Measurements from ENCODE around the gene CNOT6L. TPM values are rescaled to one million over a fixed set of nuclear protein-coding genes. Genes with fewer than 3 reads are reported as not detected.

The CNOT6L gene
- total RNA-seq, 4 donors from 2014 or later = 31.3 to 49.4 (median 33.8) TPM

DNA sequence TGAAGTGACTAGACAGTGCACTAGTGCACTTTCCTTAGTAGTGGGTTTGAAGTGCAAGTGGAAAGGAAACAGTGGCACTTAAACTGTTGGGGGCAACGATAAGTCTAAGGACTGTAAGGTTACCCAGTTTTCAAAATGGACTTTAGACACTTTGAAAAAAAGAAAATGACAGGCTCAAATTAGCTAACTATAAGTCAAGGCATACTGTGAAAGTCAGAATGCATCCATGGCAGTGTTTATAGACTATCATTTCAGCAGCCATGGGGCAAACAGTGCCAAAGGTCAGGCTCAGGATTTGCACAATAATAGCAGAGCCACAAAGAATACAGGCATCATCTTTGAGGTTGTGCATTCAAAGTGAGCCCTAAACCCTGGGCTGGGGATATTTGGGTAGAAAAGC lies 109.1 kb downstream of the CNOT6L start:
- TF ChIP-seq, protein P1, sequence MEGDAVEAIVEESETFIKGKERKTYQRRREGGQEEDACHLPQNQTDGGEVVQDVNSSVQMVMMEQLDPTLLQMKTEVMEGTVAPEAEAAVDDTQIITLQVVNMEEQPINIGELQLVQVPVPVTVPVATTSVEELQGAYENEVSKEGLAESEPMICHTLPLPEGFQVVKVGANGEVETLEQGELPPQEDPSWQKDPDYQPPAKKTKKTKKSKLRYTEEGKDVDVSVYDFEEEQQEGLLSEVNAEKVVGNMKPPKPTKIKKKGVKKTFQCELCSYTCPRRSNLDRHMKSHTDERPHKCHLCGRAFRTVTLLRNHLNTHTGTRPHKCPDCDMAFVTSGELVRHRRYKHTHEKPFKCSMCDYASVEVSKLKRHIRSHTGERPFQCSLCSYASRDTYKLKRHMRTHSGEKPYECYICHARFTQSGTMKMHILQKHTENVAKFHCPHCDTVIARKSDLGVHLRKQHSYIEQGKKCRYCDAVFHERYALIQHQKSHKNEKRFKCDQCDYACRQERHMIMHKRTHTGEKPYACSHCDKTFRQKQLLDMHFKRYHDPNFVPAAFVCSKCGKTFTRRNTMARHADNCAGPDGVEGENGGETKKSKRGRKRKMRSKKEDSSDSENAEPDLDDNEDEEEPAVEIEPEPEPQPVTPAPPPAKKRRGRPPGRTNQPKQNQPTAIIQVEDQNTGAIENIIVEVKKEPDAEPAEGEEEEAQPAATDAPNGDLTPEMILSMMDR (IDR thresholded peaks at IDR 0.05; ENCODE audit: low read depth) = no peak

DNA sequence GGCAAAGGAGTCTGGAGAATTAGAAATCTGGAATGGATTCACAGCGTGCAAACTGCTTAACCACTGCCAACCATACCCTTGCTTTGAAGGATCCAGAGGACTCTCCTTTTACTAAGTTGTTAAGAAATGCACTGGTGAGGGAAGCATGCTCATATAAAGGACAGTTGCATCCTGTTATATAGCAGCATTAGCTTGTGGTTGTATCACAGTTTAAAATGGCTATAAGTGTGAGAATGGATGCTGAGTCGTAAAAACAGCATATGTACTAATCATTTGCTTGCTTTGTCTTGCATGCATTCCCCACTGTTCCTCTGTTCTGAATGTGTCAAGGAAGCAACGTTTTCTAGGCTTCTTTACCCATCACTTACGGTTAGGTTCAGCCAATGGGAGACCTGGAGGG lies 112.5 kb downstream of the CNOT6L start:
- TF ChIP-seq, protein P1 (IDR thresholded peaks at IDR 0.05; ENCODE audit: low read depth) = no peak

DNA sequence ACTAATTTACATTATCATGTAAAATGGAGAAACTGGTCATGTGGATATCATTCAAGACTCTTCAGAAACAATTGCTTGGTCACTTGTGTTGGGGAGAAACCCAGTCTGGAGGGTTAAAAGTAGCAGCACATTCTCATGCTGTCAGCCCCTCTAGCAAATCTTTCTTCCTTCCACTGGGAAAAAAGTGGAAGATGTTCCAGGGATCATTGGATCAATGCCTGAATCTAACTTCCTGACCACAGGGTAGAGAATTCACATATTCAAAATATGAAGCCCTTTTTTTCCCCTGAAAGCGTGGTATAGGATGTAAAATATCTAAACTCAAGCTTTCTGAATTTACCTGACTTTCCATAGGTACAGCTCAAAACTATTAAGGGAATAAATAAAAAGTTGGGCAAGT lies 115.5 kb downstream of the CNOT6L start:
- TF ChIP-seq, protein P1 (IDR thresholded peaks at IDR 0.05; ENCODE audit: low read depth) = no peak

DNA sequence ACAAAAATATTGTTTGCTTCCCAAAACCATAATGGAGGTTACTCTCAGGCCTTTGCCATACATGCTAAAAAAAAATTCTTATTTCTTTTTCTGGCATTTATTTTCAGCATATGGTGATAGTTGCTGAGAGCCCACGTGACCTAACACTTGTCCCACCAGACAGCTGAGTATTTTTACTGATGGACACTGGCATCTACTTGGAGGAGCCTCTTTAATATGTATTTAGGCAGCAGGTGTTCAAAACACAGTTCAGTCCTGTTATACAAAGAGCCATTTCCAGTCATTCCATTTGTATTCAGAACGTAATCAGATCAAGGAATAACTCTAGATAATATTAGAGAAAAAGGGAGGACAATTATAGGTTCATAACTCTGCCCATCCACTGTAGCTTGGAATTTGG lies 118.0 kb downstream of the CNOT6L start:
- TF ChIP-seq, protein P1 (IDR thresholded peaks at IDR 0.05; ENCODE audit: low read depth) = no peak

DNA sequence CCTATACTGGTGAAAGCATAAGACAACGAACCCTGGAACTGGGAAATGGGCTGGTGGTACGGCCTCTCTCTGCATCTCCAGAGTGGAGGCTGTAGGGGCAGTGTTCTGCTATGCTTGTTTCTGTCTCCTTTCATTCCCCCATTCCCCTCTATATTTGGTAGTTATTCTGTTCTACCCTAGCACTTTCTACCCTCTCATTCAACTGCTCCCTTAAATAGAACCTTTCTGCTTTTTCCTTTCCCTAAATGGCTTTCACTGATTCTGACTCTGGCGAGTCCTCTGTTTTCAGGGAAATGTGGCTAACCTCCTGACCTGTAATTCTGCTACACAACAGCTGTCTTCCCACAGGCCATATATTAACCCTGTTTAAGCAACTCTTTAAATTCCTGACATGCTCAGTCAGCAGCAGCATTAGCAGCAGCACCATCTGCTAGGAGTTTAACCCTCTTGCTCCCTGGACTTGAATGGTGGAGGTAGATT lies 119.4 kb downstream of the CNOT6L start:
- TF ChIP-seq, protein P1 (IDR thresholded peaks at IDR 0.05; ENCODE audit: low read depth) = no peak

DNA sequence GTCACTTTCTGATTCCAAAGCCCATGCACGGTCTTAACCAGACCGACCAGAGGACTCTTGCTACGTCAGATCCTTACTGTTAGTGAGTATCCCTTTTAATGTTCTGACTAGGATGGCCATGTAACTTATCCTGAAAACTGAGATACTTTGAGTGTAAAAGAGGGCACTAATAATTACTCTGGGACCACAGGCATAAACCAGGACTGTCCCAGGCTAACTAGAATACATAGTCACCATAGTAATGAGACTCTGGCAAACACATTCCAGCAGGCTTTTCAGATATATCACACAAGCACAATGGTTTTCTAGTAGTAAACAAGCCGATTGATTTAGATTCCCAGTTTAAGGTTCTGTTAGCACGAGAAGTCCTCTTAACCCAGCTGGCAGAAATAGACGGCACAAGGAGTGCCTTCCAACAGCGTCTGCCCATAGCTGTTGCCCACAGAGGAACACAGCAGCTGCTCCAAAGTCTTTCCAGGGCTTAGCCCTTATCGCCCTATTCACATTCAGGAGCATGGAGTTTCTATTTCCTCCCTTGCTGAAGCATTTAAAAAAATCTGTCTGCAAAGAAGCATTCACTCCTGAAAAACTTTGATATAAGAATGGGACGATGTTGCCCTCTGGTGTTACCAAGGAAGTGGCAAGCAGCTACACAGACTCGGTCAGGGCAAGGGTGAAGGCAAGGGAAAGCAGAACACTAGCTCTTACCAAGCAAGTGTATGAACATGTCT lies 121.1 kb downstream of the CNOT6L start:
- TF ChIP-seq, protein P1 (IDR thresholded peaks at IDR 0.05; ENCODE audit: low read depth) = no peak

DNA sequence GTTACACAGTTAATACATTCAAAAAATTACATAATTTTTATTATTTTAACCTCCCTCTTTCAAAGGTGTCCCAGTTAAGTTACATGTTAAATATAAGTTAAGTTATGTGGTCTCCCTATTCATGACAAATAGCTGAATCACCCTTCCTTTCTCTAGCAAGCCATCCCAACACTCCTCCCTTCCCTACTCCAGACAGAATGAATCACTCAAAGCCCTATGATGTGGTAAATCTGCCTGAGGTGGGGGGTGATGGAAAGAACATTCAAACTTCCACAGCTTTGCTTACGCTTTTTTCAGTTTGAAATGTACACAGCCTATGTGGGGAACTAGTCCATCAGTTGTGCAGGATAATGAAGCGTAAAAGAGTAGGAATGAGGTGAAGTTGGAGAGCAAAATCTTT lies 123.4 kb downstream of the CNOT6L start:
- TF ChIP-seq, protein P1 (IDR thresholded peaks at IDR 0.05; ENCODE audit: low read depth) = no peak
